Erythroblast (primary cell): ENCODE measurements around the gene TYMP.

Experiments
- GATA1 ChIP-seq: IDR thresholded peaks from 2 replicates; pipeline ENCODE4 v1.6.1; 2011; ENCODE audit warnings: low read depth, mild to moderate bottlenecking, control low read depth, low read length, moderate library complexity
- POLR2A ChIP-seq: IDR thresholded peaks from 2 replicates; pipeline ENCODE4 v1.6.1; 2011; ENCODE audit warnings: mild to moderate bottlenecking, low read length

DNA sequence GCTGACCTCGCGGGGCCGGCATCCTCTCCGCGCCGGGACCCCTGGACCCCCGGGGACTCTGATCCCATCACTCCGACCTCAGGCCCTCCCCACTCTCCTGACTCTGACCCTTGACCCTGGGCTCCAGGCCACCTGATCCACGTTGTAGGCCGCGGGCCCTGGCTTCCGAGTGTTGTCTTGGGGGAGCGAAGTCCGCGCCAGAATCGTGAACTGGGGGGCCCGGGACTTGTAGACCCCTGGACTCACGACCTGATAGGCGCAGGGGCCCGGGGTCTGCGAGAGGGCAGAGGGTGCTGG is 716 bp upstream of the TYMP start:
- TF ChIP-seq POLR2A: no peak
- no peak for TF ChIP-seq GATA1
